GM18861 (cell line): ENCODE measurements around the gene N4BP2L2.

Experiments
- ATAC-seq: cut with Tn5 transposase; IDR thresholded peaks from one replicate; pipeline ENCODE4 v1.9.1; 2021; ENCODE audit not compliant: unreplicated experiment

The N4BP2L2 gene

GRCh38 chr13:32383836-32384618 lies 154.6 kb downstream of the N4BP2L2 start:
- ATAC-seq: no peak
